NCI-H187 treated with DMSO at 0.1 percent for 48 hours (cell line): ENCODE data around the gene VEGFC.

ENCODE experiments used
- DNase-seq: peaks from one replicate; lab custom pipeline; 2025; lab: John Stamatoyannopoulos, UW

The VEGFC gene

GRCh38 chr4:176792326-176793059, at the start of gene VEGFC:
VEGFC (minus strand) TSS chr4:176792922; CDS start chr4:176792311, 611 bp downstream.
- no peak for DNase-seq

GRCh38 chr4:176841711-176842112, 49.0 kb upstream of the VEGFC start:
- no peak for DNase-seq

GRCh38 chr4:176840166-176840565, 47.4 kb upstream of the VEGFC start:
- DNase-seq = no peak

- no peak for DNase-seq
Observed at GRCh38 chr4:176839656-176840055, 46.9 kb upstream of the VEGFC start.

- DNase-seq = no peak
Observed at GRCh38 chr4:176838601-176839433, 46.1 kb upstream of the VEGFC start.

- no peak for DNase-seq
Observed at GRCh38 chr4:176837169-176837895, 44.6 kb upstream of the VEGFC start.

GRCh38 chr4:176834531-176834930, 41.8 kb upstream of the VEGFC start:
- DNase-seq = no peak

GRCh38 chr4:176833400-176834175, 40.9 kb upstream of the VEGFC start:
- no peak for DNase-seq

- DNase-seq = no peak
Observed at GRCh38 chr4:176830971-176831370, 38.2 kb upstream of the VEGFC start.

- no peak for DNase-seq
Observed at GRCh38 chr4:176825586-176825985, 32.9 kb upstream of the VEGFC start.

GRCh38 chr4:176824645-176825366, 32.1 kb upstream of the VEGFC start:
- no peak for DNase-seq

- DNase-seq = no peak
Observed at GRCh38 chr4:176818531-176818930, 25.8 kb upstream of the VEGFC start.

- no peak for DNase-seq
Observed at GRCh38 chr4:176817204-176817603, 24.5 kb upstream of the VEGFC start.

GRCh38 chr4:176814770-176815169, 22.0 kb upstream of the VEGFC start:
- DNase-seq = no peak

- DNase-seq = no peak
Observed at GRCh38 chr4:176810481-176811249, 17.9 kb upstream of the VEGFC start.

GRCh38 chr4:176806778-176807375, 14.2 kb upstream of the VEGFC start:
- no peak for DNase-seq

- no peak for DNase-seq
Observed at GRCh38 chr4:176805155-176805554, 12.4 kb upstream of the VEGFC start.

- no peak for DNase-seq
Observed at GRCh38 chr4:176800891-176801534, 8.3 kb upstream of the VEGFC start.

GRCh38 chr4:176799653-176800052, 6.9 kb upstream of the VEGFC start:
- DNase-seq = no peak
